Left ventricle myocardium superior (tissue), 1 donor: ENCODE measurements around the gene RRP1B. TPM values are rescaled to one million over a fixed set of nuclear protein-coding genes. Genes with fewer than 3 reads are reported as not detected.
"Not testable (repeated sequence)": the region's sequence is repeated elsewhere in the genome, so short reads cannot be mapped to it uniquely, and the experiment has no call there.

Experiments
- ATAC-seq: fragments of 200-7000 bp; cut with Tn5 transposase; one replicate; pipeline ENCODE4 v1.9.1; 2020; ENCODE audit warnings: mild to moderate bottlenecking, moderate library complexity
- DNase-seq: peaks from one replicate; pipeline ENCODE4 v3.0.0-alpha.2; 2020
- intact Hi-C: fragments of 100-400 bp; cut with micrococcal nuclease; formaldehyde crosslinking; loops from one replicate; pipeline ENCODE4 v1.11.0; 2022
- total RNA-seq: library from RNA; stranded (reverse); fragmentation: NEBNext Ultra II Directional; extraction: Animal tissue kit (Norgen Biotek cat#: 25700); gene quantifications from one replicate; pipeline ENCODE4 v1.2.1, GENCODE V29; 2021
- donor health status: DM: no; HTN: yes; CAD: no; lungs with severe emphysema.

RRP1B gene
- total RNA-seq, 1 donor from 2014 or later = 9.9 TPM

GRCh38 chr21:43639470-43640353 is 19.6 kb upstream of the RRP1B start:
- no peak for ATAC-seq
- no peak for DNase-seq
- intact Hi-C loops = loop anchor here (5.0 kb wide), 1 partner anchor 37 kb away; no protein-coding TSS in a partner anchor

GRCh38 chr21:43640400-43640799 is 19.0 kb upstream of the RRP1B start:
- intact Hi-C loops = loop anchor here (5.0 kb wide), 1 partner anchor 38 kb away; no protein-coding TSS in a partner anchor
- no peak for DNase-seq
- no peak for ATAC-seq

GRCh38 chr21:43643193-43643592 is 16.2 kb upstream of the RRP1B start:
- DNase-seq (no peak), ATAC-seq (no peak)
- intact Hi-C loops = loop anchor here (5.0 kb wide), 1 partner anchor 41 kb away; no protein-coding TSS in a partner anchor

- ATAC-seq = no peak
- no peak for DNase-seq
- intact Hi-C loops = loop anchor here (5.0 kb wide), 1 partner anchor 42 kb away; no protein-coding TSS in a partner anchor
Observed at GRCh38 chr21:43644071-43644470, 15.3 kb upstream of the RRP1B start.

GRCh38 chr21:43644609-43645008 is 14.8 kb upstream of the RRP1B start:
- intact Hi-C loops = loop anchor here (5.0 kb wide), 1 partner anchor 42 kb away; no protein-coding TSS in a partner anchor
- ATAC-seq = no peak
- no peak for DNase-seq

GRCh38 chr21:43645136-43645891 is 14.0 kb upstream of the RRP1B start:
- DNase-seq = no peak
- intact Hi-C loops = no loop called here
- peak; percentile 90 for ATAC-seq

- DNase-seq (no peak), ATAC-seq (peak; percentile 10)
- intact Hi-C loops = no loop called here
Observed at GRCh38 chr21:43645976-43646375, 13.4 kb upstream of the RRP1B start.

- DNase-seq (peak; percentile 90), ATAC-seq (peak; percentile 97)
- intact Hi-C loops = no loop called here
Observed at GRCh38 chr21:43646550-43647260, 12.7 kb upstream of the RRP1B start.

- ATAC-seq = no peak
- intact Hi-C loops = no loop called here
Observed at GRCh38 chr21:43648171-43648570, 11.2 kb upstream of the RRP1B start.

GRCh38 chr21:43651926-43652325 is 7.4 kb upstream of the RRP1B start:
- ATAC-seq, DNase-seq, intact Hi-C loops: not testable (repeated sequence)

More at GRCh38 chr21:43648171-43648570, 11.2 kb upstream of the RRP1B start:
- DNase-seq = no peak

- intact Hi-C loops = no loop called here
- no peak for DNase-seq
Observed at GRCh38 chr21:43652616-43653015, 6.7 kb upstream of the RRP1B start.

GRCh38 chr21:43653626-43654025 is 5.7 kb upstream of the RRP1B start:
- intact Hi-C loops = no loop called here

More at GRCh38 chr21:43652616-43653015, 6.7 kb upstream of the RRP1B start:
- no peak for ATAC-seq

GRCh38 chr21:43654806-43655489 is 4.4 kb upstream of the RRP1B start:
- DNase-seq = no peak
- intact Hi-C loops = no loop called here
- no peak for ATAC-seq

More at GRCh38 chr21:43653626-43654025, 5.7 kb upstream of the RRP1B start:
- no peak for DNase-seq
- ATAC-seq = no peak

- DNase-seq (peak; percentile 45), ATAC-seq (no peak)
- intact Hi-C loops = no loop called here
Observed at GRCh38 chr21:43657355-43658087, 1.8 kb upstream of the RRP1B start.

GRCh38 chr21:43658088-43658741 is 1.1 kb upstream of the RRP1B start:
- DNase-seq (no peak), ATAC-seq (no peak)
- intact Hi-C loops = no loop called here

- intact Hi-C loops = no loop called here
- ATAC-seq (peak; percentile 10), DNase-seq (peak; percentile 41)
Observed at GRCh38 chr21:43658769-43659135, 608 bp upstream of the RRP1B start.

GRCh38 chr21:43662286-43662685 is 2.9 kb downstream of the RRP1B start:
- ATAC-seq (no peak), DNase-seq (no peak)
- intact Hi-C loops = no loop called here

- ATAC-seq (no peak), DNase-seq (no peak)
- intact Hi-C loops = no loop called here
Observed at GRCh38 chr21:43663033-43663432, 3.7 kb downstream of the RRP1B start.
